CD4-positive, alpha-beta T cell treated with Interleukin-6 for 4 hours (primary cell): Measurements from ENCODE around the gene CBFB.

Experiments
- DNase-seq: peaks from one replicate; pipeline ENCODE4 v3.0.0-alpha.2; 2020; ENCODE audit warnings: mixed read lengths

The CBFB gene

GRCh38 chr16:67052399-67052798 lies 23.4 kb downstream of the CBFB start:
- DNase-seq = no peak

GRCh38 chr16:67053767-67054334 lies 24.9 kb downstream of the CBFB start:
- no peak for DNase-seq

GRCh38 chr16:67054901-67055300 lies 26.0 kb downstream of the CBFB start:
- no peak for DNase-seq

GRCh38 chr16:67055712-67056487 lies 27.0 kb downstream of the CBFB start:
- no peak for DNase-seq

- no peak for DNase-seq
Observed at GRCh38 chr16:67063008-67063407, 34.1 kb downstream of the CBFB start.

GRCh38 chr16:67068212-67068753 lies 39.3 kb downstream of the CBFB start:
- DNase-seq = no peak

- no peak for DNase-seq
Observed at GRCh38 chr16:67071476-67072048, 42.6 kb downstream of the CBFB start.

GRCh38 chr16:67075331-67075730 lies 46.4 kb downstream of the CBFB start:
- DNase-seq = no peak

GRCh38 chr16:67077871-67078270 lies 48.9 kb downstream of the CBFB start:
- no peak for DNase-seq

- DNase-seq = no peak
Observed at GRCh38 chr16:67082100-67082499, 53.2 kb downstream of the CBFB start.

- DNase-seq = no peak
Observed at GRCh38 chr16:67082891-67083290, 53.9 kb downstream of the CBFB start.

- DNase-seq = no peak
Observed at GRCh38 chr16:67084345-67085028, 55.5 kb downstream of the CBFB start.

- DNase-seq = no peak
Observed at GRCh38 chr16:67086822-67087221, 57.9 kb downstream of the CBFB start.

GRCh38 chr16:67087291-67087690 lies 58.3 kb downstream of the CBFB start:
- DNase-seq = no peak

GRCh38 chr16:67087803-67088202 lies 58.9 kb downstream of the CBFB start:
- DNase-seq = no peak

- DNase-seq = no peak
Observed at GRCh38 chr16:67088551-67088950, 59.6 kb downstream of the CBFB start.

GRCh38 chr16:67089101-67089500 lies 60.2 kb downstream of the CBFB start:
- DNase-seq = no peak

GRCh38 chr16:67091906-67092566 lies 63.1 kb downstream of the CBFB start:
- DNase-seq = no peak

GRCh38 chr16:67093098-67093726 lies 64.3 kb downstream of the CBFB start:
- DNase-seq = no peak

- no peak for DNase-seq
Observed at GRCh38 chr16:67098599-67098998, 69.7 kb downstream of the CBFB start.

- DNase-seq = no peak
Observed at GRCh38 chr16:67100569-67101310, 71.8 kb downstream of the CBFB start.
